T47D (cell line): ENCODE measurements around the gene RHBDL1.

Source experiments
- DNase-seq, 2 experiments: peaks; one replicate each; pipeline versions ENCODE4 v3.0.0 to v3.0.0-alpha.2; 2011 to 2012; ENCODE audit warnings: low read depth in 1 of 2, low spot score in 1 of 2
- JUND ChIP-seq: IDR thresholded peaks from 2 replicates; pipeline ENCODE4 v1.6.1; 2012; ENCODE audit warnings: low read depth
- in situ Hi-C: cut with HindIII; loops from 2 replicates; pipeline ENCODE4 v1.10.0; 2016; ENCODE audit warnings: low sequenced_read_pairs, low pct_unique_long_range_greater_than_20kb

The RHBDL1 gene

DNA sequence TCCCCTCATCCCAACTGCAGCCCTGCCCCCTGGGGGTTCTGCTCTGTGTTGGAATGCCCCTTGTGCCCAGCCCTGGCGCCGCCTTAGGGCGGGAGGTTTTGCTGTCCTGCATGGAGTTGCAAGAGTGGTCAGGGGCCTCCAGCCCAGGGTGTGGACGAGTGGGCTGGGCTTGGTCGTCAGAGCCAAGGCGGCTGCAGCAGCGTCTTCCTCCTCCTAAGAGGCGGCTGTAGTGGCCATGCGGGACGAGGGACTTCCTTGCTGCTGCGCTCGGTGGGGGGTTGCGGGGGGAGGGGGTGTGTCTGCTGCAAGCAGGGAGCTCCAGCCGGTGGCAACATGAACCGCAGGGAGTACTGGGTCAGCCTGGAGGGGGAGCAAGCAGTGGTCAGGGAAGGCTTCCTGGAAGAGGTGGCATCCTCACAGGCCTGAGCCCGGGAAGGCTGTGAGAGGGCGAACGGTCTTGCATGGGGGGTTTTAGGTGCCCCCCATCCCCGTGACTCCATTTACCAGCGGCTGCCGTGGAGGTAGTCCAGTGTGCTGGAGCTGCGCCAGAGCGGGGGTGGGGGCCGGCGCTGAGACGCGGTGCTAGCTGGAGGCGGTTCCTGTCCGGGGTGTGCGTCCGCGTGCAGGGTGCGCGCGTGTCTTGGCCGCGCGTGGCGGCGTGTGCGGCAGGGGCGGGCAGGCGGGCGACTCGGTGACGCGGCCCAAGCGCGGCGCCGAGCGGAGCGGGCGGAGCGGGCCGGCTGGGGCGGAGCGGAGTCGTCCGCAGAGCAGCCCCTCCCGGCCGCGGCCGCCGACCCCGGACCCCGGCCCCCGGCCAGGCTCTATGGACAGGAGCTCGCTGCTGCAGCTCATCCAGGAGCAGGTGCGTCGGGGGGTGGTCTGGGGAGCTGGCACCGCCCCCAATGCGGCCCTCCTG lies at the start of gene RHBDL1:
Gene RHBDL1, plus strand, starts transcription at position 704 of the 916 bp plus-strand sequence. Its CDS starts 120 bp downstream, at position 824.
- no peak for DNase-seq
- in situ Hi-C loops: no loop called here
- no peak for TF ChIP-seq JUND

DNA sequence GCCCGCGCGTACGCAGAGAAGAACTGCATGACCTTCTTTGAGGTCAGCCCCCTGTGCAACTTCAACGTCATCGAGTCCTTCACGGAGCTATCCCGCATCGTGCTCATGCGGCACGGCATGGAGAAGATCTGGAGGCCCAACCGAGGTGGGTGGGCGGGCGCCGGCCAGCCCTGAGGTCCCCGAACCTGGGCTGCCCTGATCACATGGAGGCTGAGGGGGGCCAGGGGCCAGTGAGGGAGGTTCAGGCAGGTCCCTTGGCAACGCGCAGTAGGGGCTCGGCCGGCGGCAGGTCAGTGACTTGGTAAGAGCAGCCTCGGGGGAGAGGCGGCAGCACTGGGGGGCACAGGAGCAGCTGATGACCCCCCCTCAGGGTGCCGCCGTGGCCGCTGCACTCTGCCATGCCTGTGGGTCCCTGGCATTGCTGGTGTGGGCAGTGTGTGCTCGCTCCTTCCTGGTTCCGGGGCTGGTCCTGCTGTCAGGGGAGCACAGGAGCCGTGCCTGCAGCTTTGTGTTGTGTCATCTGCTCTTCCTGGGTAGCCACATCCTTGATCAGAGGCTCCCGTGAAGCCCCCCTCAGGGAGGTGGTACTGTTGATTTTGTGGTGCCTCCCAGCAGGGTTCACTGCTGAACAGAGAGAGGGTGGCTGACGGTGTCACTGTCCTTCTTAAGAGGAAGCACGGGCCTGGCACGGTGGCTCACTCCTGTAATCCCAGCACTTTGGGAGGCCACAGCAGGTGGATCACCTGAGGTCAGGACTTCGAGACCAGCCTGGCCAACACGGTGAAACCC lies 49.3 kb upstream of the RHBDL1 start:
- in situ Hi-C loops: no loop called here
- no peak for DNase-seq
- no peak for TF ChIP-seq JUND

GRCh38 chr16:626787-627453 lies 48.6 kb upstream of the RHBDL1 start:
- in situ Hi-C loops: no loop called here
- TF ChIP-seq JUND: no peak
- DNase-seq: no peak

DNA sequence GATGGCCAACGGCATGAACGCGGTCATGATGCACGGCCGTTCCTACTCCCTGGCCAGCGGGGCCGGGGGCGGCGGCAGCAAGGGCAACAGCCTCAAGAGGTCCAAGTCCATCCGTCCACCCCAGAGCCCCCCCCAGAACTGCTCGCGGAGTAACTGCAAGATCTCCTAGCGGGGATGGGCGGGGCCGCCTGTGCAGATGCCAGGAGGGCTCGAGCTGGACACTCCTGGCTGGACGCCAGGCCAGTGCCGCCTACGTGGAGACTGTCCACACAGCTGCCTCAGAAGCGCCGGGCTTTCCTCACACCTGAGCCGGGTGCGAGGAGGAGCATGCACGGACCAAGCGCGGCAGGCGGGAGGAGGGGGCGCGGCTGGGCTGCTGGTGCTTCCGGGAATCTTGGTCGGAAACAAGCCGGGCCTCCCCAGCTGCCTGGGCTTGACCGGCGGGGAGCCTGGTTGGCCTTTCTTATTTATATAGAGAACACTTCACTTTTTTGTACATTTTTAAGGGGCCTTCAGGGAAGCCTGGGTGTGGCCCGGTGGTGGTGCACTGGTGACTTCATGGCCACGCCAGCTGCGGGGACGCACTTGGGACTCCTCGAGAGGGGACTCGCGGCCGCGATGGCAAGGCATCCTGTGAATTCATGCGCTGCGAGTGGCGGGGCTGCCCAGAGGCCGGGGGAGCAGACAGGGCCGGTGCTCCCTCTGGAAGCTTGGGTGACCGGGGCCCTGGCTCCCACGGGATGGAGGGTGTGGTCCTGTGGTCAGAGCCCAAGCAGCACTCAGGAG lies 47.8 kb upstream of the RHBDL1 start:
- DNase-seq: no peak
- no peak for TF ChIP-seq JUND
- in situ Hi-C loops: no loop called here

GRCh38 chr16:628321-629061 lies 47.0 kb upstream of the RHBDL1 start:
- in situ Hi-C loops: no loop called here

GRCh38 chr16:629185-629832 lies 46.2 kb upstream of the RHBDL1 start:
- DNase-seq: no peak
- no peak for TF ChIP-seq JUND
- in situ Hi-C loops: no loop called here

More at GRCh38 chr16:628321-629061, 47.0 kb upstream of the RHBDL1 start:
- no peak for DNase-seq
- TF ChIP-seq JUND: no peak

GRCh38 chr16:629833-630248 lies 45.6 kb upstream of the RHBDL1 start:
- in situ Hi-C loops: no loop called here
- TF ChIP-seq JUND: no peak
- DNase-seq: no peak

- in situ Hi-C loops: no loop called here
- no peak for TF ChIP-seq JUND
- no peak for DNase-seq
Observed at GRCh38 chr16:630249-630814, 45.1 kb upstream of the RHBDL1 start.

DNA sequence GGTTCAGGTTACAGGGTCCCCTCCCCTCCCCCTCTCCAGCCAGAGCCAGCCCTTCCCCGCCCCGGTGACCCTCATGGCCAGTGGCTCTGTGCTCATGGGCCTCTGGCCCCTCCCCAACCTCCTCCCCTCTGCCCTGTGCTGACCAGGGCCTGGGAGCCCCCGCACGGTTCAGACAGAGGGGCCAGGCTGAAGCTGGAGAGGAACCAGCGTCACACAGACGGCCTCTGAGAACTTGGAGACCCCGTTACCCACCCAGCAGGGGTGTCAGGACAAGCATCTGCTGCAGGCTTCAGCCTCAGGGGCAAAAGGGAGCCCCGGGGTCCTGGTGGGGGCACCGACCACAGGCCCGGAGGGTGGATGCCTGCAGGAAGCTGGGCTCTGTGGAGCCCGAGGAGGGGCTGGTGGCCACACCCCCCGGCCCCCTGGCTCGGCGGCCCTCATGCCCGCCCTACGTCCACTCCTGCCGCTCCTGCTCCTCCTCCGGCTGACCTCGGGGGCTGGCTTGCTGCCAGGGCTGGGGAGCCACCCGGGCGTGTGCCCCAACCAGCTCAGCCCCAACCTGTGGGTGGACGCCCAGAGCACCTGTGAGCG lies 44.6 kb upstream of the RHBDL1 start, which contains the start of gene WFIKKN1:
Gene WFIKKN1, plus strand, starts transcription at position 171 of the 591 bp plus-strand sequence. Its CDS starts 269 bp downstream, at position 440.
- in situ Hi-C loops: no loop called here
- TF ChIP-seq JUND: no peak
- peak in 1 of 2 experiments; percentile 53 for DNase-seq

DNA sequence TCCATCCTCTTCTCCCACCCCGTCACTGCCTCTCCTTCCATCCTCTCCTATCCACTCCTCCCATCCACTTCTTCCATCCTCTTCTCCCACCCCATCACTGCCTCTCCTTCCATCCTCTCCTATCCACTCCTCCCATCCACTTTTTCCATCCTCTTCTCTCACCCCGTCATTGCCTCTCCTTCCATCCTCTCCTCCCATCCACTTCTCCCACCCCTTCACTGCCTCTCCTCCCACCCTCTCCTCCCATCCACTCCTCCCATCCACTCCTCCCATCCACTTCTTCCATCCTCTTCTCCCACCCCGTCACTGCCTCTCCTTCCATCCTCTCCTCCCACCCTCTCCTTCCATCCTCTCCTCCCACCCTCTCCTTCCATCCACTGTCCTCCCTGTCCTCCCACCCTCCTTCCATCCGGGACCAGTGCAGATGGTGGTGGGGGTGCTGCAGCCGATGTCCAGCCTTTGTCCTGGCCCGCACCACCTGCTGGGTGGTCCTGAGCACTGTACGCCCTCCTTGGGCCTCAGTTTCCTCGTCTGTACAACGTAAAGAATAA lies 43.6 kb upstream of the RHBDL1 start:
- no peak for DNase-seq
- in situ Hi-C loops: no loop called here
- TF ChIP-seq JUND: no peak
